Smooth muscle cell (in vitro differentiated cells): ENCODE measurements around the gene BCL3. TPM values are rescaled to one million over a fixed set of nuclear protein-coding genes. Genes with fewer than 3 reads are reported as not detected.

Source experiments
- DNase-seq: peaks from one replicate; lab custom pipeline; 2025; ENCODE audit not compliant: unreplicated experiment; lab: John Stamatoyannopoulos, UW
- H2AFZ ChIP-seq: fragments of 200-600 bp; sonication (generic); 2 replicates; pipeline ENCODE4 v1.6.0; 2016; ENCODE audit warnings: antibody characterized with exemption, low read depth, mild to moderate bottlenecking
- H3F3A ChIP-seq: fragments of 200-600 bp; sonication (generic); 2 replicates; pipeline ENCODE4 v1.6.0; 2017; ENCODE audit warnings: antibody characterized with exemption, low read depth
- H3K27ac ChIP-seq: fragments of 200-600 bp; sonication (generic); 2 replicates; pipeline ENCODE4 v1.5.1; 2016; ENCODE audit warnings: low read depth, mild to moderate bottlenecking
- H3K27me3 ChIP-seq: fragments of 200-600 bp; sonication (generic); 2 replicates; pipeline ENCODE4 v1.6.1; 2016; ENCODE audit warnings: low read depth, mild to moderate bottlenecking
- H3K36me3 ChIP-seq: fragments of 200-600 bp; sonication (generic); 2 replicates; pipeline ENCODE4 v1.5.1; 2016; ENCODE audit warnings: low read depth
- H3K4me1 ChIP-seq: fragments of 200-600 bp; sonication (generic); 2 replicates; pipeline ENCODE4 v1.5.1; 2016; ENCODE audit warnings: low read depth
- H3K4me2 ChIP-seq: fragments of 200-600 bp; sonication (generic); 2 replicates; pipeline ENCODE4 v1.6.0; 2016; ENCODE audit warnings: mild to moderate bottlenecking
- H3K4me3 ChIP-seq: fragments of 200-600 bp; sonication (generic); 2 replicates; pipeline ENCODE4 v1.5.1; 2016; ENCODE audit warnings: mild to moderate bottlenecking
- H3K79me2 ChIP-seq: fragments of 200-600 bp; sonication (generic); 2 replicates; pipeline ENCODE4 v1.6.0; 2016; ENCODE audit warnings: low read depth, mild to moderate bottlenecking
- H3K9ac ChIP-seq: fragments of 200-600 bp; sonication (generic); 2 replicates; pipeline ENCODE4 v1.6.0; 2016; ENCODE audit warnings: low read depth
- H3K9me3 ChIP-seq: fragments of 200-600 bp; sonication (generic); replicated peaks from 2 replicates; pipeline ENCODE4 v1.5.1; 2016; ENCODE audit warnings: low read depth
- H4K20me1 ChIP-seq: fragments of 200-600 bp; sonication (generic); 2 replicates; pipeline ENCODE4 v1.6.0; 2016; ENCODE audit warnings: low read depth
- CTCF ChIP-seq: fragments of 200-600 bp; sonication (generic); IDR thresholded peaks from 2 replicates; pipeline ENCODE4 v1.5.1; 2017; ENCODE audit warnings: borderline replicate concordance, mild to moderate bottlenecking, antibody characterized with exemption; ENCODE audit not compliant: insufficient read depth, poor library complexity, severe bottlenecking
- WGBS: methylation state at CpG from one replicate; pipeline ENCODE4 v1.1.7; 2016; ENCODE audit warnings: low lambda C conversion rate; 5-methylcytosine and 5-hydroxymethylcytosine counted together
- polyA plus RNA-seq: library from polyadenylated mRNA; unstranded; fragments of >200 nt; fragmentation: Nextera tagmentation; extraction: Ambion mirVana; gene quantifications from 2 replicates; pipeline ENCODE4 v1.2.1, GENCODE V29; 2016
- total RNA-seq: library from RNA; depleted of rRNA; stranded (reverse); fragments of >200 nt; gene quantifications from 2 replicates; pipeline ENCODE4 v1.2.3, GENCODE V29; 2014

The BCL3 gene, protein sequence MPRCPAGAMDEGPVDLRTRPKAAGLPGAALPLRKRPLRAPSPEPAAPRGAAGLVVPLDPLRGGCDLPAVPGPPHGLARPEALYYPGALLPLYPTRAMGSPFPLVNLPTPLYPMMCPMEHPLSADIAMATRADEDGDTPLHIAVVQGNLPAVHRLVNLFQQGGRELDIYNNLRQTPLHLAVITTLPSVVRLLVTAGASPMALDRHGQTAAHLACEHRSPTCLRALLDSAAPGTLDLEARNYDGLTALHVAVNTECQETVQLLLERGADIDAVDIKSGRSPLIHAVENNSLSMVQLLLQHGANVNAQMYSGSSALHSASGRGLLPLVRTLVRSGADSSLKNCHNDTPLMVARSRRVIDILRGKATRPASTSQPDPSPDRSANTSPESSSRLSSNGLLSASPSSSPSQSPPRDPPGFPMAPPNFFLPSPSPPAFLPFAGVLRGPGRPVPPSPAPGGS
- total RNA-seq: 8.1 and 12.2 TPM in 2 replicates
- 52.8 and 54.0 TPM in 2 replicates for polyA plus RNA-seq

DNA sequence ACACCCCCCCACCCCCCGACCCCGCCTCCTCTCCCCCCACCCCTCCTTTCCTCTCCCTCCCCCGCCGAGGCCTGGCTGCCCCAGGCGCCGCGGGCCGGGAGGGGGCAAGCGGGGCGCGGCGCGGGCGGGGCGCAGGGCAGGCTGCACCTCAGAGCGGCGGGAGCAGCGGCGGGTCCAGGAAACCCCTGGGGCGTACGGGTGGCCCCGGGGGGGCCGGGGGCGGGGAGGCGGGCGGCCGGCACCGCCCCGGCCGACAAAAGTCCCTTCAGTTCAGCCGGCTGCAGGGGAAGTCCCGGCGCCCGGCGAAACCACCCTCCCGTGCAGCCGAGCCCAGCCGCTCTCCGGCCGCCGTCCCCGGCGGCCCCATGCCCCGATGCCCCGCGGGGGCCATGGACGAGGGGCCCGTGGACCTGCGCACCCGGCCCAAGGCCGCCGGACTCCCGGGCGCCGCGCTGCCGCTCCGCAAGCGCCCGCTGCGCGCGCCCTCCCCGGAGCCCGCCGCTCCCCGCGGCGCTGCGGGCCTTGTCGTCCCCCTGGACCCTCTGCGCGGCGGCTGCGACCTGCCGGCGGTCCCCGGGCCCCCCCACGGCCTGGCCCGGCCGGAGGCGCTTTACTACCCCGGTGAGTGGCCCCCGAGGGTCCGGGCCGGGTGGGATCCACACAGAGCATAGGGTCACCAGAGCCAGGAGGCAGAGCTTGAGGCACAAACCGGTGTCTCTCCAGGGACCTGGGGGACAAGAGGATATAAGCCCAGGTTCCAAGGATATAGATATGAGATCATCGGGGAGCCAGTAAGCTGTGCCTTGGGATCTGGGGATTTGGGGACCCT lies at the start of gene BCL3:
TSS of gene BCL3 (plus strand) at position 283 of the 829 bp plus-strand sequence. CDS start at position 366, 83 bp downstream.
- H3K4me3 ChIP-seq: peak within 1 kb of the TSS; percentile 92
- H3F3A ChIP-seq: peaks cover 37% of the 10 kb centered on the region
- peak; percentile 51 for DNase-seq
- peaks cover 6% of the 10 kb centered on the region for H3K4me1 ChIP-seq
- no peaks in the 10 kb centered on the region for H3K27me3 ChIP-seq
- H3K36me3 ChIP-seq: no peaks in the 10 kb centered on the region
- peak within 1 kb of the TSS; percentile 88 for H3K9ac ChIP-seq
- peaks cover 28% of the 10 kb centered on the region for H3K79me2 ChIP-seq
- no peak for TF ChIP-seq CTCF
- peak within 1 kb of the TSS; percentile 92 for H3K27ac ChIP-seq
- peak within 1 kb of the TSS; percentile 98 for H3K4me2 ChIP-seq
- peak within 1 kb of the TSS; percentile 84 for H2AFZ ChIP-seq
- peaks cover 34% of the 10 kb centered on the region for H4K20me1 ChIP-seq
- 5% methylated on average over 5 of the region's 88 CpGs for WGBS
- no peaks in the 10 kb centered on the region for H3K9me3 ChIP-seq

- H2AFZ ChIP-seq: no peak overlapping the region
- no peaks in the 10 kb centered on the region for H3K27me3 ChIP-seq
- no peak overlapping the region for H3K4me3 ChIP-seq
- no peak for TF ChIP-seq CTCF
- H3K4me1 ChIP-seq: no peaks in the 10 kb centered on the region
- H3K27ac ChIP-seq: no peak overlapping the region
- no peak overlapping the region for H3K4me2 ChIP-seq
- no peaks in the 10 kb centered on the region for H3F3A ChIP-seq
- DNase-seq: no peak
- no peaks in the 10 kb centered on the region for H3K36me3 ChIP-seq
- 96% methylated on average over 5 of the region's 5 CpGs for WGBS
- H3K9ac ChIP-seq: no peak overlapping the region
- no peaks in the 10 kb centered on the region for H4K20me1 ChIP-seq
- no peaks in the 10 kb centered on the region for H3K9me3 ChIP-seq
- no peaks in the 10 kb centered on the region for H3K79me2 ChIP-seq
These were observed 48.0 kb upstream of the BCL3 start for GRCh38 chr19:44700547-44700946.

- Histone ChIP-seq H3K4me1 (no peaks in the 10 kb centered on the region), H3K4me2 (no peak overlapping the region), H3K79me2 (no peaks in the 10 kb centered on the region), H3K9me3 (no peaks in the 10 kb centered on the region), H3K36me3 (no peaks in the 10 kb centered on the region), H3K4me3 (no peak overlapping the region), H3F3A (no peaks in the 10 kb centered on the region), H2AFZ (no peak overlapping the region), H4K20me1 (no peaks in the 10 kb centered on the region), H3K9ac (no peak overlapping the region), H3K27ac (no peak overlapping the region), H3K27me3 (no peaks in the 10 kb centered on the region)
- 94% methylated on average over 15 of the region's 15 CpGs for WGBS
- no peak for TF ChIP-seq CTCF
- no peak for DNase-seq
These were observed 47.3 kb upstream of the BCL3 start for GRCh38 chr19:44701228-44701627.
